A673 (cell line): ENCODE measurements around the gene MATR3. TPM values are rescaled to one million over a fixed set of nuclear protein-coding genes. Genes with fewer than 3 reads are reported as not detected.

Source experiments
- BruUV-seq: library from RNA; stranded (reverse); fragments of 400-500 nt; replicated peaks from 2 replicates; lab custom pipeline; 2021; lab: Mats Ljungman, UMichigan
- CTCF ChIA-PET: fragments of 300-600 bp; sonication (Branson Sonifier 250); formaldehyde crosslinking; loops from one replicate; lab custom pipeline; 2022; ENCODE audit warnings: antibody characterized with exemption; lab: Charles Lee
- POLR2A ChIA-PET: fragments of 300-600 bp; sonication (Branson Sonifier 250); formaldehyde crosslinking; loops from one replicate; lab custom pipeline; 2022; ENCODE audit warnings: antibody characterized with exemption; ENCODE audit not compliant: low non-redundant PET; lab: Charles Lee
- DNase-seq: peaks from one replicate; pipeline ENCODE4 v3.0.0-alpha.2; 2015; ENCODE audit warnings: low spot score
- H3K27ac ChIP-seq: fragments of 200-600 bp; sonication (generic); 2 replicates; pipeline ENCODE4 v1.5.1; 2016; ENCODE audit warnings: mixed run types, low read depth, mild to moderate bottlenecking, mixed read lengths, antibody characterized with exemption, low read length; ENCODE audit not compliant: poor library complexity, severe bottlenecking
- H3K27me3 ChIP-seq: fragments of 200-600 bp; sonication (generic); replicated peaks from 2 replicates; pipeline ENCODE4 v1.6.1; 2017; ENCODE audit warnings: mixed run types, low read depth, mild to moderate bottlenecking, mixed read lengths, antibody characterized with exemption, low read length; ENCODE audit not compliant: insufficient read depth, poor library complexity
- H3K36me3 ChIP-seq: fragments of 200-600 bp; sonication (generic); 2 replicates; pipeline ENCODE4 v1.6.1; 2016; ENCODE audit warnings: mixed run types, mild to moderate bottlenecking, mixed read lengths, antibody characterized with exemption, low read length; ENCODE audit not compliant: insufficient read depth, poor library complexity, severe bottlenecking
- H3K4me1 ChIP-seq: fragments of 200-600 bp; sonication (generic); 2 replicates; pipeline ENCODE4 v1.6.1; 2017; ENCODE audit warnings: mixed run types, mild to moderate bottlenecking, mixed read lengths, antibody characterized with exemption, low read length; ENCODE audit not compliant: insufficient read depth, poor library complexity, severe bottlenecking
- H3K4me3 ChIP-seq: fragments of 200-600 bp; sonication (generic); 2 replicates; pipeline ENCODE4 v1.5.1; 2016; ENCODE audit warnings: low read depth, mixed run types, mild to moderate bottlenecking, mixed read lengths, low read length; ENCODE audit not compliant: poor library complexity, severe bottlenecking
- H3K9me3 ChIP-seq: fragments of 200-600 bp; sonication (generic); 2 replicates; pipeline ENCODE4 v1.6.1; 2016; ENCODE audit warnings: mixed run types, low read depth, mild to moderate bottlenecking, mixed read lengths, antibody characterized with exemption, low read length; ENCODE audit not compliant: poor library complexity, severe bottlenecking
- CTCF ChIP-seq: fragments of 300-800, 200-600 bp; sonication (generic); conservative IDR thresholded peaks from 2 replicates; pipeline ENCODE4 v1.5.1; 2017; ENCODE audit warnings: low read depth, mild to moderate bottlenecking, antibody characterized with exemption, low read length, moderate library complexity, mixed read lengths
- EZH2 ChIP-seq: fragments of 200-600 bp; sonication (generic); IDR thresholded peaks from 2 replicates; pipeline ENCODE4 v1.6.1; 2017; ENCODE audit warnings: borderline replicate concordance, low read depth, mild to moderate bottlenecking, mixed read lengths, antibody characterized with exemption, low read length; ENCODE audit not compliant: poor library complexity, severe bottlenecking
- intact Hi-C: fragments of 100-400 bp; cut with micrococcal nuclease; formaldehyde crosslinking; loops from one replicate; pipeline ENCODE4 v1.10.0; 2022; ENCODE audit not compliant: unreplicated experiment
- total RNA-seq: library from RNA; stranded (reverse); gene quantifications from 2 replicates; pipeline ENCODE4 v1.2.3, GENCODE V29; 2021

The MATR3 gene
- total RNA-seq, 1 experiment from 2014 or later: 286 TPM

GRCh38 chr5:139262059-139262741 lies 31.3 kb upstream of the MATR3 start:
- Histone ChIP-seq H3K36me3 (no peaks in the 10 kb centered on the region), H3K4me1 (no peaks in the 10 kb centered on the region), H3K9me3 (no peaks in the 10 kb centered on the region), H3K27ac (no peak overlapping the region), H3K4me3 (no peak overlapping the region), H3K27me3 (no peaks in the 10 kb centered on the region)
- TF ChIP-seq EZH2: no peak
- TF ChIP-seq CTCF: no peak
- BruUV-seq: no TSS peak
- intact Hi-C loops: loop anchor here (1.0 to 10.0 kb wide), 7 partner anchors 81 to 683 kb away; partner anchors contain the start of gene CTNNA1
- ChIA-PET POLR2A (interaction anchor here (0.6 kb wide), 1 partner anchor 711 kb away, joined by 3 read pairs; no protein-coding TSS in a partner anchor), CTCF (interaction anchor here (0.5 to 1.2 kb wide), 8 partner anchors 9 to 683 kb away, joined by 3 to 11 read pairs (median 4); no protein-coding TSS in a partner anchor)
- no peak for DNase-seq

- no peak overlapping the region for H3K27ac ChIP-seq
- no peak overlapping the region for H3K4me3 ChIP-seq
- intact Hi-C loops: loop anchor here (1.0 to 10.0 kb wide), 7 partner anchors 82 to 684 kb away; partner anchors contain the start of gene CTNNA1
- no peaks in the 10 kb centered on the region for H3K36me3 ChIP-seq
- peak; percentile 94 for DNase-seq
- no peaks in the 10 kb centered on the region for H3K4me1 ChIP-seq
- no peaks in the 10 kb centered on the region for H3K9me3 ChIP-seq
- H3K27me3 ChIP-seq: no peaks in the 10 kb centered on the region
- TF ChIP-seq EZH2 (no peak), CTCF (peak; percentile 92)
- ChIA-PET CTCF (interaction anchor here (0.5 to 1.2 kb wide), 8 partner anchors 9 to 683 kb away, joined by 3 to 11 read pairs (median 4); no protein-coding TSS in a partner anchor), POLR2A (interaction anchor here (0.6 kb wide), 2 partner anchors 712 to 716 kb away, joined by 3 to 12 read pairs; no protein-coding TSS in a partner anchor)
- no TSS peak for BruUV-seq
Measured at GRCh38 chr5:139262742-139263445, 30.6 kb upstream of the MATR3 start.

- H3K4me1 ChIP-seq: no peaks in the 10 kb centered on the region
- TF ChIP-seq EZH2 (no peak), CTCF (no peak)
- H3K4me3 ChIP-seq: no peak overlapping the region
- H3K27me3 ChIP-seq: no peaks in the 10 kb centered on the region
- H3K9me3 ChIP-seq: no peaks in the 10 kb centered on the region
- BruUV-seq: no TSS peak
- no peak overlapping the region for H3K27ac ChIP-seq
- no peaks in the 10 kb centered on the region for H3K36me3 ChIP-seq
- CTCF ChIA-PET: no interaction called here
- POLR2A ChIA-PET: no interaction called here
- intact Hi-C loops: loop anchor here (2.0 to 10.0 kb wide), 5 partner anchors 126 to 623 kb away; partner anchors contain the start of gene CTNNA1
- DNase-seq: no peak
Measured at GRCh38 chr5:139263536-139263935, 30.0 kb upstream of the MATR3 start.
